Vagina (tissue), 2 donors: Measurements from ENCODE around the gene ANKS1A. TPM values are rescaled to one million over a fixed set of nuclear protein-coding genes. Genes with fewer than 3 reads are reported as not detected.

Experiments
- DNase-seq, 2 donors: peaks; one replicate each; pipeline ENCODE4 v3.0.0-alpha.2; 2017; ENCODE audit errors: extremely low spot score in 2 of 2
- H3K27ac ChIP-seq: fragments of 200-600 bp; sonication (generic); one replicate; pipeline ENCODE4 v1.5.1; 2019
- H3K27me3 ChIP-seq: fragments of 200-600 bp; sonication (generic); one replicate; pipeline ENCODE4 v1.5.1; 2019
- H3K36me3 ChIP-seq, 2 donors: fragments of 200-600 bp; sonication (generic); one replicate each; pipeline ENCODE4 v1.5.1; 2017 to 2019
- H3K4me1 ChIP-seq: fragments of 200-600 bp; sonication (generic); one replicate; pipeline ENCODE4 v1.5.1; 2019
- H3K4me3 ChIP-seq, 2 donors: fragments of 200-600 bp; sonication (generic); 1 replicate in 1 of 2; 2 replicates in 1 of 2; pipeline ENCODE4 v1.5.1; 2016 to 2019
- H3K9me3 ChIP-seq: fragments of 200-600 bp; sonication (generic); one replicate; pipeline ENCODE4 v1.5.1; 2019
- POLR2A ChIP-seq, 2 donors: fragments of 450-650 bp; IDR thresholded peaks; one replicate each; pipeline ENCODE4 v1.6.1; 2017; ENCODE audit warnings: antibody characterized with exemption in 2 of 2, mild to moderate bottlenecking in 2 of 2, moderate library complexity in 2 of 2
- POLR2AphosphoS5 ChIP-seq, 2 donors: sonication (generic); formaldehyde crosslinking; IDR thresholded peaks; one replicate each; pipeline ENCODE4 v1.9.0; 2017; ENCODE audit warnings: antibody characterized with exemption in 2 of 2, mild to moderate bottlenecking in 2 of 2, low read depth in 1 of 2; ENCODE audit not compliant: insufficient read depth in 1 of 2
- intact Hi-C: fragments of 100-400 bp; cut with DNase I; formaldehyde crosslinking; loops from one replicate; pipeline ENCODE4 v1.15.1; 2023
- total RNA-seq: library from RNA; depleted of rRNA; stranded (reverse); fragments of >200 nt; gene quantifications from one replicate; pipeline ENCODE4 v1.2.3, GENCODE V29; 2016
- TF ChIP-seq, protein P1 (sequence below), 3 experiments: fragments of 450-650 bp in 2 of 3; fragments of 200-600 bp in 1 of 3; sonication (generic) in 1 of 3; IDR thresholded peaks; one replicate each; pipeline ENCODE4 v1.5.1; 2017 to 2019; ENCODE audit warnings: antibody characterized with exemption in 3 of 3, mild to moderate bottlenecking in 2 of 3, moderate library complexity in 2 of 3

ANKS1A gene
- total RNA-seq, 1 donor from 2014 or later: 24.3 TPM

DNA sequence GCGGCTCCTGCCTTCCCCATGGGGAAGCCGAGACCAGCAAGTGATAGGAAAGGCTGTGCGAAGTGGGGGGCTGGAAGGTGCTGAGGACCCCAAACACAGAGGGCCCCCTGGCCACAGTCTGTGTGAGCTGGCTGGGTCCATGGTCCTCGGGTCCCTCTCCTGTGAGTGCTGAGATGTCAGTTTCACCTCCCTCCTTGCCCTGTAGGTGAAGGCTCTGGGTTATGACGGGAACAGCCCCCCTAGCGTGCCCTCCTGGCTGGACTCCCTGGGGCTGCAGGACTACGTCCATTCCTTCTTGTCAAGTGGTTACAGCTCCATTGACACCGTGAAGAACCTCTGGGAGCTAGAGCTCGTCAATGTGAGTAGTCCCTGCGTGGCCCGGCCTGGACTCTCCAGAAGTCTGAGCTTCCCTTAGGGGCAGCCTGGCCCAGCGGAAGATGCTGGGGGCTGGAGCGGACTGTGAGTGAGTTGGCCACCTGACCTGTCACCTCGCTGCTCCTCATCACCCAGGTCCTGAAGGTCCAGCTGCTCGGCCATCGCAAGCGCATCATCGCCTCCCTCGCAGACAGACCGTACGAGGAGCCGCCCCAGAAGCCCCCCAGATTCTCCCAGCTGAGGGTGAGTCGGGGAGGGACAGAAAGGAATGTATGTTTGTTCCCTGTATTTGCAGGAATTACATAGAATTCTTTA, 190.4 kb downstream of the ANKS1A start:
- no peak overlapping the region for H3K27ac ChIP-seq
- no peak overlapping the region for H3K4me3 ChIP-seq
- H3K4me1 ChIP-seq: peaks cover 15% of the 10 kb centered on the region
- H3K9me3 ChIP-seq: no peaks in the 10 kb centered on the region
- no peak for TF ChIP-seq POLR2AphosphoS5 (IDR thresholded peaks at IDR 0.05; ENCODE audit: insufficient read depth in 1 of 2, low read depth in 1 of 2)
- TF ChIP-seq, protein P1, sequence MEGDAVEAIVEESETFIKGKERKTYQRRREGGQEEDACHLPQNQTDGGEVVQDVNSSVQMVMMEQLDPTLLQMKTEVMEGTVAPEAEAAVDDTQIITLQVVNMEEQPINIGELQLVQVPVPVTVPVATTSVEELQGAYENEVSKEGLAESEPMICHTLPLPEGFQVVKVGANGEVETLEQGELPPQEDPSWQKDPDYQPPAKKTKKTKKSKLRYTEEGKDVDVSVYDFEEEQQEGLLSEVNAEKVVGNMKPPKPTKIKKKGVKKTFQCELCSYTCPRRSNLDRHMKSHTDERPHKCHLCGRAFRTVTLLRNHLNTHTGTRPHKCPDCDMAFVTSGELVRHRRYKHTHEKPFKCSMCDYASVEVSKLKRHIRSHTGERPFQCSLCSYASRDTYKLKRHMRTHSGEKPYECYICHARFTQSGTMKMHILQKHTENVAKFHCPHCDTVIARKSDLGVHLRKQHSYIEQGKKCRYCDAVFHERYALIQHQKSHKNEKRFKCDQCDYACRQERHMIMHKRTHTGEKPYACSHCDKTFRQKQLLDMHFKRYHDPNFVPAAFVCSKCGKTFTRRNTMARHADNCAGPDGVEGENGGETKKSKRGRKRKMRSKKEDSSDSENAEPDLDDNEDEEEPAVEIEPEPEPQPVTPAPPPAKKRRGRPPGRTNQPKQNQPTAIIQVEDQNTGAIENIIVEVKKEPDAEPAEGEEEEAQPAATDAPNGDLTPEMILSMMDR (IDR thresholded peaks at IDR 0.05): no peak
- no peak for TF ChIP-seq POLR2A (IDR thresholded peaks at IDR 0.05)
- no peak for DNase-seq
- H3K36me3 ChIP-seq: peaks cover 4 to 49% of the 10 kb centered on the region in 2 donors
- intact Hi-C loops: no loop called here
- H3K27me3 ChIP-seq: no peaks in the 10 kb centered on the region

DNA sequence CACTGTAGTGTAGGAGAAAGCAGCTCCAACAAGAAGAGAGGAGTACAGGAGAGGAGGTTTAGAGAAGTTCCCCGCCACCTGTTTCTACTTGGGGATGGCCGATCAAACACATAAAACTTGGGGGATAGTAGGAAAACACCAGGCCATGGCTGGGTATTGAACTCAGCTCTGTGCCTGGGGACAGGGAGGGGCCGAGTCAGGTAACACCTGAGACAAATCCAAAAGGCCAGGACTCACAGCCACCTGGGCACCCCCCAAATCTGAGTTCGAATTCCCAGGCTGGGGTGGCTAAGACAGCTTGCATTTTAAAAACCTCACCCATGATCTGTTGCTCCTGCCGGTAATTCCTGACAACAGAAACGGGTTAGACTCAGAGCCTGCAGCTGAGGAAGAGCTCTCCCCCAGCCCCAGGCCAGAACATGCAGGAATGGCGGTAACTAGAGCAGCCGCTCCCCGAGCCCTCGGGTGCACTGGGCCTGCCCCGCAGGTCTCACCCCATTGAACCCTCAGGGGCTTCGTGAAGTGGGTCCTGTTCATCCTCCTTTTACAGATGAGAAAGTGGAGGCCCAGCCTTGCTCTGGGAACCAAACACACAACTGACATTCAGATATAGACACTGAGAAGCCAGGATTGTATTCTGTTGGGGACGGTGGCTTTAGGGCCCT, 191.1 kb downstream of the ANKS1A start:
- H3K4me1 ChIP-seq: peaks cover 16% of the 10 kb centered on the region

DNA sequence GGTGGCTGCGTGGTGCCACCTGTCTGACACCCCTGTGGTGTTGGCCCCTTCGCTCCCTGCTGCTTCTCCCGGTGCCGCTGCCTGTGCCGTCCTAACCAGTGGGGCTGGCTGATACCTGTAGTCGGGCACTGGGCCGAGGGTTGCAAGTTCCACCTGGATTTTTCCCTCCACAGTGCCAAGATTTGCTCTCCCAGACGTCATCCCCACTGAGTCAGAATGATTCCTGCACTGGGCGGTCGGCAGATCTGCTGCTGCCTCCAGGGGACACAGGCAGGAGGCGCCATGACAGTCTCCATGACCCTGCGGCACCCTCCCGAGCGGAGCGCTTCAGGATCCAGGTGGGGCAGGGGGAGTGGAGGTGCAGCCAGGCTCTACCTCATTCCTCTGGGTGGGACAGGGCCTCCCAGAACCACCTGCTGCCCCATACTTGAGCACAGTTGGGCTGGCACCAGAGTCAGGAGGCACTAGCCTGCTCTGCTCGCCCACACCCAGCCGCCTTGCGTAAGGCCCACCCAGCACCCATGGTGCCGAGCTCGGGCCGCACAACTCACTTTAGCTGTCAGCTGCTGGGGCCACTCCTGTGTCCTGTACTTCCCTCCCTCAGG, 191.9 kb downstream of the ANKS1A start:
- H3K27me3 ChIP-seq: no peaks in the 10 kb centered on the region
- peak overlapping the region; percentile 57 for H3K27ac ChIP-seq
- peaks cover 16% of the 10 kb centered on the region for H3K4me1 ChIP-seq
- TF ChIP-seq POLR2AphosphoS5 (IDR thresholded peaks at IDR 0.05; ENCODE audit: insufficient read depth in 1 of 2, low read depth in 1 of 2): peak in 1 of 2 donors; percentile 27
- no peak for TF ChIP-seq POLR2A (IDR thresholded peaks at IDR 0.05)
- H3K4me3 ChIP-seq: no peak overlapping the region
- H3K36me3 ChIP-seq: peaks cover 4 to 60% of the 10 kb centered on the region in 2 donors
- intact Hi-C loops: no loop called here
- DNase-seq: no peak
- H3K9me3 ChIP-seq: no peaks in the 10 kb centered on the region

More for the DNA sequence above, 191.1 kb downstream of the ANKS1A start:
- intact Hi-C loops: no loop called here
- no peak overlapping the region for H3K4me3 ChIP-seq
- peaks cover 4 to 52% of the 10 kb centered on the region in 2 donors for H3K36me3 ChIP-seq
- TF ChIP-seq, protein P1 (IDR thresholded peaks at IDR 0.05): no peak
- TF ChIP-seq POLR2AphosphoS5 (IDR thresholded peaks at IDR 0.05; ENCODE audit: insufficient read depth in 1 of 2, low read depth in 1 of 2) (no peak), POLR2A (IDR thresholded peaks at IDR 0.05) (no peak)
- DNase-seq: no peak
- H3K9me3 ChIP-seq: no peaks in the 10 kb centered on the region
- H3K27me3 ChIP-seq: no peaks in the 10 kb centered on the region
- no peak overlapping the region for H3K27ac ChIP-seq

DNA sequence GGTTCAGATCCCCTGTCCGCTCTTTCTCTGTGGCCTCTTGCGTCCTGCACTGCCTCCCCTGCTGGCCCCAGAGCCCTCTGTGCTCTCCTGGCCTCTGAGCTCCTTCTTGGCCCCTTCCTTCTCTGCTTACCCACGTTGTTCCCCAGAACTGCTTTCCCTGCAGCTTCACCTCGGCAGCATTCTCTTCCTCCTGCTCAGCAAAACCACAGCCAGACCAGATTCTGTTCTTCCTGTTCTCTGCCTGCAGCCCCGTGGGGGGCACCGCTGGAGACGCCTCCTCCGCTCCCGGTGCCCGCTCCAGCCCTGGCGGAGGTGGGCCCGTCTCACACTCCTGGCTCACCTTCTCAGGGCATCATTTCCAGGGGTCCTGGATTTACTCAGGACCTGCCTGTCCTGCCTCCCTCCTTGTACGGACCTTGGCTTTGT, 192.4 kb downstream of the ANKS1A start:
- no peak for DNase-seq
- Histone ChIP-seq H3K27me3 (no peaks in the 10 kb centered on the region), H3K27ac (peak overlapping the region; percentile 57), H3K9me3 (no peaks in the 10 kb centered on the region), H3K36me3 (peaks cover 4 to 65% of the 10 kb centered on the region in 2 donors), H3K4me1 (peaks cover 16% of the 10 kb centered on the region), H3K4me3 (no peak overlapping the region)
- TF ChIP-seq, protein P1 (IDR thresholded peaks at IDR 0.05): no peak
- TF ChIP-seq POLR2A (IDR thresholded peaks at IDR 0.05) (no peak), POLR2AphosphoS5 (IDR thresholded peaks at IDR 0.05; ENCODE audit: insufficient read depth in 1 of 2, low read depth in 1 of 2) (peak in 1 of 2 donors; percentile 1)
- intact Hi-C loops: no loop called here

GRCh38 chr6:35082046-35082732, 193.1 kb downstream of the ANKS1A start:
- H3K4me3 ChIP-seq: no peak overlapping the region
- peak overlapping the region; percentile 57 for H3K27ac ChIP-seq
- peaks cover 16% of the 10 kb centered on the region for H3K4me1 ChIP-seq
- no peaks in the 10 kb centered on the region for H3K27me3 ChIP-seq
- no peak for DNase-seq
- intact Hi-C loops: no loop called here
- H3K9me3 ChIP-seq: no peaks in the 10 kb centered on the region
- TF ChIP-seq POLR2AphosphoS5 (IDR thresholded peaks at IDR 0.05; ENCODE audit: insufficient read depth in 1 of 2, low read depth in 1 of 2): no peak
- TF ChIP-seq, protein P1 (IDR thresholded peaks at IDR 0.05): no peak
- no peak for TF ChIP-seq POLR2A (IDR thresholded peaks at IDR 0.05)
- peaks cover 4 to 72% of the 10 kb centered on the region in 2 donors for H3K36me3 ChIP-seq
